HUES6 (cell line): Measurements from ENCODE around the gene MTARC1.

ENCODE experiments used
- H3K27ac ChIP-seq: 2 replicates; pipeline ENCODE4 v1.7.0; 2013; ENCODE audit warnings: low read depth, mild to moderate bottlenecking, low read length, inconsistent platforms
- H3K27me3 ChIP-seq: 2 replicates; pipeline ENCODE4 v1.6.1; 2013; ENCODE audit warnings: low read length; ENCODE audit not compliant: control insufficient read depth, insufficient read depth
- H3K36me3 ChIP-seq: 2 replicates; pipeline ENCODE4 v1.6.1; 2013; ENCODE audit warnings: low read length; ENCODE audit not compliant: control insufficient read depth, insufficient read depth
- H3K4me1 ChIP-seq: 2 replicates; pipeline ENCODE4 v1.6.1; 2013; ENCODE audit warnings: low read length; ENCODE audit not compliant: control insufficient read depth, insufficient read depth
- H3K4me3 ChIP-seq: 2 replicates; pipeline ENCODE4 v1.5.1; 2013; ENCODE audit warnings: low read depth, low read length
- H3K9ac ChIP-seq: one replicate; pipeline ENCODE4 v1.6.1; 2013; ENCODE audit warnings: mild to moderate bottlenecking, low read length
- H3K9me3 ChIP-seq: 2 replicates; pipeline ENCODE4 v1.6.1; 2013; ENCODE audit warnings: low read depth, low read length; ENCODE audit not compliant: control insufficient read depth, insufficient read depth

Gene MTARC1

DNA sequence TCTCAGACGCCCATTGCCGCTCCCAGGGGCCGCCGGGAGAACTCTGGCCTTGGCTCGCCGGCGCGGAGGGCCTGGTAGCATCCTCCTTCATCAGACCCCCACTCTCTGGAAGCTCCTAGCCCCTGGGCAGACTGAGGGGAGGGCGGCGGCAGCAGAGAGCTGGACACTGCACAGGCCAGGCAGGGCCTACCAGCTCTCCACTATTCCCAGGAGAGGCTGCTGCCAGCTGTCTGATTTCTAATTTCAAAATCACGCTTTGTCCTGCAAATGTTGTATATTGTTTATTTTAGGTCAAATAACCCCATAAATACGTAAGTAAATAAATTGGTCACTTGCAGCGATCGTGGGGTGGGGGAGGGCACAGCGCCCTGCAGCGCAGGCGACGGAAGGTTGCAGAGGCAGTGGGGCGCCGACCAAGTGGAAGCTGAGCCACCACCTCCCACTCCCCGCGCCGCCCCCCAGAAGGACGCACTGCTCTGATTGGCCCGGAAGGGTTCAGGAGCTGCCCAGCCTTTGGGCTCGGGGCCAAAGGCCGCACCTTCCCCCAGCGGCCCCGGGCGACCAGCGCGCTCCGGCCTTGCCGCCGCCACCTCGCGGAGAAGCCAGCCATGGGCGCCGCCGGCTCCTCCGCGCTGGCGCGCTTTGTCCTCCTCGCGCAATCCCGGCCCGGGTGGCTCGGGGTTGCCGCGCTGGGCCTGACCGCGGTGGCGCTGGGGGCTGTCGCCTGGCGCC lies at the start of gene MTARC1:
Gene MTARC1 (plus strand): TSS at position 577 of the 732 bp plus-strand sequence. CDS start 32 bp downstream, at position 609.
- Histone ChIP-seq H3K9ac (peak within 1 kb of the TSS; percentile 81), H3K4me3 (peak within 1 kb of the TSS; percentile 70)

DNA sequence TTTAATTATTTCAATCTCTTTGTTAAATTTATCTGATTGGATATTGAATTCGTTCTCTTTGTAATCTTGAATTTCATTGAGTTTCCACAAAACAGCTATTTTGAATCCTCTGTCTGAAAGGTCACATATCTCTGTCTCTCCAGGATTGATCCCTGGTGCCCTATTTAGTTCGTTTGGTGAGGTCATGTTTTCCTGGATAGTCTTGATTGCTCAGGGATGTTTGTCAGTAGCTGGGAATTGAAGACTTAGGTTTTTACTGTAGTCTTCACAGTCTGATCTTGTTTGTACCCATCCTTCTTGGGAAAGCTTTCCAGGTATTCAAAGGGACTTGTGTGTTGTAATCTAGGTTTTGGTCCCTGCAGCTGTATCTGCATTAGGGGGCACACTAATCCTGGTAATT lies 45.4 kb upstream of the MTARC1 start:
- Histone ChIP-seq H3K9ac (no peak overlapping the region), H3K4me3 (no peak overlapping the region), H3K9me3 (no peaks in the 10 kb centered on the region), H3K36me3 (no peaks in the 10 kb centered on the region), H3K27me3 (peaks cover 18% of the 10 kb centered on the region), H3K27ac (no peak overlapping the region), H3K4me1 (no peaks in the 10 kb centered on the region)

More for the DNA sequence above, at the start of gene MTARC1:
- Histone ChIP-seq H3K9me3 (no peaks in the 10 kb centered on the region), H3K27me3 (no peaks in the 10 kb centered on the region), H3K27ac (no peak within 1 kb of the TSS), H3K36me3 (peaks cover 2% of the 10 kb centered on the region; the same call in 1 of the 2 replicates), H3K4me1 (peaks cover 24% of the 10 kb centered on the region)

DNA sequence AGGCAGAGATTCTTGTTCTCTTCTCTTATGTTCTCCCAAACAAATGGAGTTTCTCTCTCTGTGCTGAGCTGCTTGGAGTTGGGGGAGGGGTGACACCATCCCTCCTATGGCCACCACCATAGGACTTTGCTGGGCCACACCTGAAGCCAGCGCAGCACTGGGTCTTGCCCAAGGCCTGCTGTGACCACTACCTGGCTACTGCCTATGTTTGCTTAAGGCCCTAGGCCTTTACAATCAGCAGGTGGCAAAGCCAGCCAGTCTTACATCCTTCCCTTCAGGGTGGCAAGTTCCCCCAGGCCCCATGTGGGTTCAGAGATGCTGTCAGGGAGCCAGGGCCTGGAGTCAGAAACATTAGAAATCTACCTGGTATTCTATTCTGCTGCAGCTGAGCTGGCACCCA lies 44.9 kb upstream of the MTARC1 start:
- Histone ChIP-seq H3K36me3 (no peaks in the 10 kb centered on the region), H3K27ac (no peak overlapping the region), H3K4me1 (0 out of 2 replicates have a peak, but pooled peaks cover 1% of the 10 kb centered on the region), H3K4me3 (no peak overlapping the region), H3K27me3 (peaks cover 23% of the 10 kb centered on the region), H3K9ac (no peak overlapping the region), H3K9me3 (no peaks in the 10 kb centered on the region)

DNA sequence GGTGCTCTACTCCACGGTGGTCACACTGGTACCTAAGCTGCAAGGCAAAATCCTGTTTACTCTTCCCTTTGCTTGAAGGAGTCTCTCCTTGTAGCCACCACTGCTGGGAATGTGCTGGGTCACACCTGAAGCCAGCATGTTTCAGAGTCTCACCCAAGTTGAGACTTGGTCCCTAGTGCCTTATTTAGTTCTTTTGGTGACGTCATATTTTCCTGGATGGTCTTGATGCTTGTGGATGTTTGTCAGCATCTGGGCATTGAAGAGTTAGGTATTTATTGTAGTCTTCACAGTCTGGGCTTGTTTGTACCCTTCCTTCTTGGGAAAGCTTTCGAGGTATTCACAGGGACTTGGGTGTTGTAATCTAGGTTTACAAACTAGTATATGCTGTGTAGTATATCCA lies 44.2 kb upstream of the MTARC1 start:
- no peak overlapping the region for H3K27ac ChIP-seq
- peaks cover 30% of the 10 kb centered on the region for H3K27me3 ChIP-seq
- H3K4me3 ChIP-seq = no peak overlapping the region
- peaks cover 8% of the 10 kb centered on the region for H3K4me1 ChIP-seq
- no peak overlapping the region for H3K9ac ChIP-seq
- no peaks in the 10 kb centered on the region for H3K9me3 ChIP-seq
- H3K36me3 ChIP-seq = no peaks in the 10 kb centered on the region

DNA sequence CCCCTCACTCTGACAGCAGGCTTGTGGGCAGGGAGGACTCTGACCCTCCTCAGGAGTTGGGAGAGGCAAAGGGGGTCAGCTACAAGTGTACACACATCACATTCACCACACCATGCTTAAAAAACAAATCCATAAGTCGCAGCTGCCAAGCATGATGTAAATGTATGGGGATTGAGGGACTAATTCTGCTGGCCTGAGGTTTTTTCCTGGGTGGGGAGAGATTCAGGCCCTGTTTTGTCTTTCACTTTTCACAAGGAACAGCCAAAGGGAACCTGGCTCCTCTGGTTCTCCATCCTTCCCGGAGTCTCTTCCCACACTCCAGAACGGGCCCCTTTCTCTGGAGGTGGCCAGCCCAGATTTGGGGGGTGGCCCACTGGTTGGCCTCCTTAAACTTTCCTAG lies 39.9 kb upstream of the MTARC1 start:
- no peak overlapping the region for H3K27ac ChIP-seq
- peaks cover 59% of the 10 kb centered on the region for H3K27me3 ChIP-seq

DNA sequence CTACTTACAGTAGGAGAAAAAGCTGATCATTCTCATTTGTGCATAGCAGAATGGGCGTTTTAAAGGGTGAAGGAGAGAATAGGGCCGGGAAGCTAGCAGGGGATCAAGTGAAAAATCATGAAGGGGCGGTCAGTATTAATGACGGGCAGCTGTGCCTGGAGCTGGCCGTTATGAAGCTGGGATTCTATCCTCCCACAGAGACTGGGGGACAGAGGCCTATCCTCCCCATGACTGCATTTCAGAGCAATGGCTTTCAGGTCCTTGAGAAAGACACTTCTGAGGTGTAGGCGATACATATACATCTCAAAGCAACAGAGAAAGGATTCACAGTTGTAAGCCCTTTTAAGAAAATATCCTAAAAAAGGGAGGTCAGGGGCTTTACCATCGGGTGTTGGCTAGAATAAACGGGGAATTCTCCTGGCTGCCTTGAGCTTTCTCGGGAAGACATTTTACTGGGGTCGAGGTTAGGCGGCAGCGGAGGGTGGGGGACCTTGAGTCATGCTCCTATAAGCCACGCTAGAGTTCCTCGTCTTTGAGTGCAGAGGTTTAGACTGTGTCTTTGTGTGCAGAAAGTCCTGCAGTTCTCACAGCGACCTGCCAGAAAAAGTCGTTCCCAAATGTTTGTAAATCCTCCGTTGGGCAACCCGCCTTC lies 39.1 kb upstream of the MTARC1 start:
- peaks cover 30% of the 10 kb centered on the region for H3K4me1 ChIP-seq
- no peaks in the 10 kb centered on the region for H3K36me3 ChIP-seq
- H3K4me3 ChIP-seq = peak overlapping the region; percentile 82
- H3K27ac ChIP-seq = no peak overlapping the region
- no peaks in the 10 kb centered on the region for H3K9me3 ChIP-seq
- peaks cover 59% of the 10 kb centered on the region for H3K27me3 ChIP-seq
- H3K9ac ChIP-seq = peak overlapping the region; percentile 64

More for the DNA sequence above, 39.9 kb upstream of the MTARC1 start:
- Histone ChIP-seq H3K9ac (no peak overlapping the region), H3K4me1 (peaks cover 30% of the 10 kb centered on the region), H3K9me3 (no peaks in the 10 kb centered on the region), H3K36me3 (no peaks in the 10 kb centered on the region), H3K4me3 (no peak overlapping the region)

DNA sequence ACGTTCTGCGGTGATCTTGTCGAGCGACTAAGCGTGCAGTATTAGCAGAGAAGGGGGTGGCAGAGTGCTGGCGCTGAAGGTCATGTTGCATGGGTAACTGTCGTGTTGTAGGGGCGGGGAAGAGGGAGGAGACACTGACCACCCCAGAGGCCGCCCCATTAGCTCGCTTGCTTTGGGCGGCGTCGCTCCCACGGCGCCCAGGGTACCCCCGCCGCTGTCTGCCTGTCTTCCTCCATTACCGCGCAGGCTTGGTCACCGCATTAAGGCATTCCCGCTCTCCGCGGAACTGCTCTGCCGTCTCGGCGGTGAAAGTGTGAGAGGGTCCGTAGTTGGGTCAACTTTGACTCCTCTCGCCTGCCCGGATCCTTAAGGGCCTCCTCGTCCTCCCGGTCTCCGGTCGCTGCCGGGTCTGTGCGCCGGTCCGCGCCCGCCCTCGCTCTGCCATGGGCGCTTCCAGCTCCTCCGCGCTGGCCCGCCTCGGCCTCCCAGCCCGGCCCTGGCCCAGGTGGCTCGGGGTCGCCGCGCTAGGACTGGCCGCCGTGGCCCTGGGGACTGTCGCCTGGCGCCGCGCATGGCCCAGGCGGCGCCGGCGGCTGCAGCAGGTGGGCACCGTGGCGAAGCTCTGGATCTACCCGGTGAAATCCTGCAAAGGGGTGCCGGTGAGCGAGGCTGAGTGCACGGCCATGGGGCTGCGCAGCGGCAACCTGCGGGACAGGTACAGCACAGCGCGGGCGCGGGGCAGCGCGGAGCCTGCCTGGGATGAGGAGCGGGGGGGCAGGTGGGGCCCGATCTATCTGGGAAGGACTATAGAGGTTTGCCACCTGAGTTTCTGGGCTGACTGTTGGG lies 38.4 kb upstream of the MTARC1 start, which contains the start of gene MTARC2:
Gene MTARC2 (plus strand): TSS at position 234 of the 846 bp plus-strand sequence. CDS start 210 bp downstream, at position 444.
- peaks cover 30% of the 10 kb centered on the region for H3K4me1 ChIP-seq
- no peaks in the 10 kb centered on the region for H3K9me3 ChIP-seq
- peaks cover 55% of the 10 kb centered on the region for H3K27me3 ChIP-seq
- no peak within 1 kb of the TSS for H3K27ac ChIP-seq
- H3K36me3 ChIP-seq = no peaks in the 10 kb centered on the region
- peak within 1 kb of the TSS; percentile 64 for H3K9ac ChIP-seq
- H3K4me3 ChIP-seq = peak within 1 kb of the TSS; percentile 82

DNA sequence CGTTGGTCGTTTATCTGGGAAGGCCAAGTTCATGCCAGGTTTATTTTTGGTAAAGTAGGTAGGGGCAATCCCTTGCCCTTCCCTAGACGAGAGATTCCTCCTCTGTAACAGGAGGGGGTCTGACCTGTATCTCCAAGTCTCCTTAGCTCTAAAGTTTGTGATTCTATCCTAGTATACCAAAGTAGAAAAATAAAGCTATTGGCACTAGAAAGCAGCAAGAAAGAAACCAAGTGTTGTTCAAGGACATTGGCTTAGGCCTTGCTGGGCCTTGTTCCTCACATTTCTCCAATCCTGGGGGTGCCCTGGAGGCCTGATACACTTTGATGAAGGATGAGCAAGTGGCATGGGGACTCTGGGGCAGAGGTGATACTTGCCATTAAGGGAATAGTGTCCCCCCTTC lies 37.8 kb upstream of the MTARC1 start:
- H3K27ac ChIP-seq = no peak overlapping the region
- H3K36me3 ChIP-seq = no peaks in the 10 kb centered on the region
- peak overlapping the region; percentile 64 for H3K9ac ChIP-seq
- H3K27me3 ChIP-seq = peaks cover 52% of the 10 kb centered on the region
- peak overlapping the region; percentile 82 for H3K4me3 ChIP-seq
- peaks cover 30% of the 10 kb centered on the region for H3K4me1 ChIP-seq
- no peaks in the 10 kb centered on the region for H3K9me3 ChIP-seq

DNA sequence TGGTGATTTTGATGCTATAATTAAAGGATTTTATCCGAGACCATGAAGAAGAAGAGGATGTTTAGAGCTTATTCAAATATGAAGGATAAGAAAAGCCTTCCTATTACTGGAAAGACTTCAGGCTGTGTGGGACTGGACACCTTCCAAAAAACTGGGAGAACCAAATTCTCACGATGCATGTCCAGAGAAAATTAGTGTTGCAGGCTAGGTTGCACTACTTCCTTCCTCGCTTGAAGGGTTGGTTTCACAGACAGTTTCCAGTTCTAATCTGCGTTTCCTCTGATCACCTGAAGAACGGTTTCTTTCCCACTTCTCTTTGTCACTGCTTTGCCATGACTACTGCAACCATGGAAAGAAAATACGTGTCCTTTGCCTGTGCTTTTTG lies 36.6 kb upstream of the MTARC1 start:
- Histone ChIP-seq H3K4me1 (peaks cover 30% of the 10 kb centered on the region), H3K27me3 (peaks cover 50% of the 10 kb centered on the region), H3K4me3 (no peak overlapping the region), H3K27ac (no peak overlapping the region), H3K9ac (no peak overlapping the region), H3K9me3 (no peaks in the 10 kb centered on the region), H3K36me3 (no peaks in the 10 kb centered on the region)

DNA sequence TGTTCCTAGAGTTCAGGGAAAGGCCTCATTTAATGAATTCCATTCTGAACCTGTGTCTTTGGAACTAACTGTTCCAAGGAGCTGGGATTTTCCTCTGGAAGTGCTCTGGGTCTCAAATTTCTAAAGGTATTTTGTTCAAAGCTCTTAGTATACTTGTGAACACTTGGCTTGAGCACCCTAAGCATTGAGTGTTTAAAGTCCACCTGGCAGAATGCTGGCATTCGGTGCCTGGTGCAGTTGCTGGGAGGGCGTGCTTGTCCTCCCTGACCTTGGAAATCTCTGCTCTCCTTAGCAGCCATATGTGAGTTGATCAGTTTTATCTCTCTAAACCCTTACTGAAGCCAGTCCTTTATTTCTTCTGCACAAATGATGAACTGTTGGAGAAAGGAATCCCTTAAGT lies 35.6 kb upstream of the MTARC1 start:
- Histone ChIP-seq H3K36me3 (peaks cover 6% of the 10 kb centered on the region; the same call in 1 of the 2 replicates), H3K9me3 (no peaks in the 10 kb centered on the region), H3K4me1 (peaks cover 30% of the 10 kb centered on the region), H3K9ac (no peak overlapping the region), H3K27ac (no peak overlapping the region), H3K27me3 (peaks cover 43% of the 10 kb centered on the region), H3K4me3 (no peak overlapping the region)
